ENCODE data around the gene RAD51B. TPM values are rescaled to one million over a fixed set of nuclear protein-coding genes. Genes with fewer than 3 reads are reported as not detected.

The RAD51B gene
- total and polyA plus RNA-seq, 9 of the 15 experiments (the other 6 are each of a cell fraction or from before 2014, with no cell fraction given): 8.5 to 17.3 (median 11.3) TPM

DNA sequence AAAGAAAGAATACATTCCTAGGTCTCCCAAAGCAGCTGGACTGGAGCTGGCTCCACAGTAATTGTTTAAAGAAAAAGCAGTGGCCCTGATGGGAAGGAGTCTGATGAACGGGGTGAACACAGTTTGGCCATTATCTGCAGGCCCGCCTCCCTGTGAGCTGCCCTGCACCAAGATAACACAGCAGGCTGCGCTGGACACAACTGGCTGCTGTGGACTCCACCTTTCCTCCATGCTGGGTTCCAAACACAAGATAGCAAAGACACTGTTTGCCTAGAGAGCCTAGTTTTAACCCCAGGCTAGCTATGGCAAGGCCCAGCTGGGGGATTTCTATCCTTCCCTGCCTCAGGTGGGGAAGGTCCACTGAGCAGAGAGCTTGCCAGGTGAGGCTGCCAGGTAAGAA lies 938.7 kb downstream of the RAD51B start (continued):
- no peak for TF ChIP-seq CEBPG (CRISPR knock-in tag; IDR thresholded peaks at IDR 0.05)
- no peak for TF ChIP-seq CEBPG (tag; conservative IDR thresholded peaks at IDR 0.05 in 1 of 2, IDR thresholded peaks at IDR 0.05 in 1 of 2)
- peak; percentile 47; the same call in 1 of the 2 replicates for TF ChIP-seq NCOR1 (IDR thresholded peaks at IDR 0.05)
- no peak for TF ChIP-seq HOMEZ (CRISPR knock-in tag; IDR thresholded peaks at IDR 0.05)
- no peak; the same call in 1 of the 2 replicates for TF ChIP-seq MTA3 (IDR thresholded peaks at IDR 0.05; ENCODE audit: borderline replicate concordance)
- TF ChIP-seq, protein P1, sequence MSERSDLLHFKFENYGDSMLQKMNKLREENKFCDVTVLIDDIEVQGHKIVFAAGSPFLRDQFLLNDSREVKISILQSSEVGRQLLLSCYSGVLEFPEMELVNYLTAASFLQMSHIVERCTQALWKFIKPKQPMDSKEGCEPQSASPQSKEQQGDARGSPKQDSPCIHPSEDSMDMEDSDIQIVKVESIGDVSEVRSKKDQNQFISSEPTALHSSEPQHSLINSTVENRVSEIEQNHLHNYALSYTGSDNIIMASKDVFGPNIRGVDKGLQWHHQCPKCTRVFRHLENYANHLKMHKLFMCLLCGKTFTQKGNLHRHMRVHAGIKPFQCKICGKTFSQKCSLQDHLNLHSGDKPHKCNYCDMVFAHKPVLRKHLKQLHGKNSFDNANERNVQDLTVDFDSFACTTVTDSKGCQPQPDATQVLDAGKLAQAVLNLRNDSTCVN (CRISPR knock-in tag; IDR thresholded peaks at IDR 0.05): no peak

GRCh38 chr14:68759017-68759560 lies 939.5 kb downstream of the RAD51B start:
- no peaks in the 10 kb centered on the region for H3K9me1 ChIP-seq (ENCODE audit: control insufficient read depth, insufficient read depth, low read length)
- ChIA-PET POLR2A (interaction anchor here (1.5 kb wide), 1 partner anchor 9 kb away, joined by 5 read pairs; no protein-coding TSS in a partner anchor), CTCF (ENCODE audit: low intra/inter-chr PET ratio) (no interaction called here)
- WGBS (ENCODE audit: insufficient coverage, low coverage, missing lambda C conversion rate): 31% methylated on average over 8 of the region's 8 CpGs
- H3K27me3 ChIP-seq (ENCODE audit: control insufficient read depth in 2 of 2, insufficient read depth in 2 of 2, low read length in 2 of 2): no peaks in the 10 kb centered on the region
- ATAC-seq (peak; percentile 18), DNase-seq (ENCODE audit: extremely low read depth in 1 of 4, low spot score in 3 of 4) (peak in 2 of 4 experiments; percentile 26 to 62), FAIRE-seq (peak; percentile 54)
- no peak overlapping the region for H3K4me3 ChIP-seq
- in situ Hi-C loops (cut with MboI) (loop anchor here (5.0 kb wide), 1 partner anchor 37 kb away; no protein-coding TSS in a partner anchor), intact Hi-C loops (cut with micrococcal nuclease) (loop anchor here (5.0 kb wide), 1 partner anchor 42 kb away; no protein-coding TSS in a partner anchor)
- no peaks in the 10 kb centered on the region for H3K79me2 ChIP-seq (ENCODE audit: control insufficient read depth, insufficient read depth, low read length)
- no peaks in the 10 kb centered on the region for H3K9me3 ChIP-seq (replicated peaks; ENCODE audit: control insufficient read depth, insufficient read depth, low read depth, low read length)
- peak overlapping the region; percentile 74 for H3K4me2 ChIP-seq (ENCODE audit: insufficient read depth, low read length)
- no TSS peak for BruUV-seq (replicated peaks)
- peaks cover 38 to 71% of the 10 kb centered on the region in 2 experiments for H3K4me1 ChIP-seq (replicated peaks in 1 of 2; ENCODE audit: control insufficient read depth in 2 of 2, insufficient read depth in 2 of 2, low read length in 2 of 2)
- peak overlapping the region; percentile 78; the same call in 2 of the 3 replicates for H3K27ac ChIP-seq (ENCODE audit: extremely low read depth, low read depth, low read length)
- peak overlapping the region; percentile 59 to 78; a peak in 3 of 4 replicates for H3K9ac ChIP-seq (ENCODE audit: insufficient read depth in 1 of 2, low read depth in 2 of 2, low read length in 2 of 2)
- H2AFZ ChIP-seq (ENCODE audit: low read depth, low read length): peak overlapping the region; percentile 91
- no peaks in the 10 kb centered on the region for H4K20me1 ChIP-seq (replicated peaks; ENCODE audit: control insufficient read depth, insufficient read depth, low read length)
- no peaks in the 10 kb centered on the region for H3K36me3 ChIP-seq (ENCODE audit: control insufficient read depth, insufficient read depth, low read length)
- TF ChIP-seq TRIM28 (IDR thresholded peaks at IDR 0.05) (no peak), OTX1 (CRISPR knock-in tag; IDR thresholded peaks at IDR 0.05) (no peak), FOS (IDR thresholded peaks at IDR 0.05; ENCODE audit: extremely low read depth, insufficient read length) (no peak), RBM34 (IDR thresholded peaks at IDR 0.05; ENCODE audit: borderline replicate concordance, insufficient read depth, low read length) (no peak)
- TF ChIP-seq, protein P2, sequence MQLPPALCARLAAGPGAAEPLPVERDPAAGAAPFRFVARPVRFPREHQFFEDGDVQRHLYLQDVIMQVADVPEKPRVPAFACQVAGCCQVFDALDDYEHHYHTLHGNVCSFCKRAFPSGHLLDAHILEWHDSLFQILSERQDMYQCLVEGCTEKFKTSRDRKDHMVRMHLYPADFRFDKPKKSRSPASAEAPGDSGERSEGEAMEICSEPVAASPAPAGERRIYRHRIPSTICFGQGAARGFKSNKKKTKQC (CRISPR knock-in tag; IDR thresholded peaks at IDR 0.05): no peak
- TF ChIP-seq, protein P3, sequence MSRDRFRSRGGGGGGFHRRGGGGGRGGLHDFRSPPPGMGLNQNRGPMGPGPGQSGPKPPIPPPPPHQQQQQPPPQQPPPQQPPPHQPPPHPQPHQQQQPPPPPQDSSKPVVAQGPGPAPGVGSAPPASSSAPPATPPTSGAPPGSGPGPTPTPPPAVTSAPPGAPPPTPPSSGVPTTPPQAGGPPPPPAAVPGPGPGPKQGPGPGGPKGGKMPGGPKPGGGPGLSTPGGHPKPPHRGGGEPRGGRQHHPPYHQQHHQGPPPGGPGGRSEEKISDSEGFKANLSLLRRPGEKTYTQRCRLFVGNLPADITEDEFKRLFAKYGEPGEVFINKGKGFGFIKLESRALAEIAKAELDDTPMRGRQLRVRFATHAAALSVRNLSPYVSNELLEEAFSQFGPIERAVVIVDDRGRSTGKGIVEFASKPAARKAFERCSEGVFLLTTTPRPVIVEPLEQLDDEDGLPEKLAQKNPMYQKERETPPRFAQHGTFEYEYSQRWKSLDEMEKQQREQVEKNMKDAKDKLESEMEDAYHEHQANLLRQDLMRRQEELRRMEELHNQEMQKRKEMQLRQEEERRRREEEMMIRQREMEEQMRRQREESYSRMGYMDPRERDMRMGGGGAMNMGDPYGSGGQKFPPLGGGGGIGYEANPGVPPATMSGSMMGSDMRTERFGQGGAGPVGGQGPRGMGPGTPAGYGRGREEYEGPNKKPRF (IDR thresholded peaks at IDR 0.05; ENCODE audit: low read depth, low read length): no peak
- TF ChIP-seq, protein P4, sequence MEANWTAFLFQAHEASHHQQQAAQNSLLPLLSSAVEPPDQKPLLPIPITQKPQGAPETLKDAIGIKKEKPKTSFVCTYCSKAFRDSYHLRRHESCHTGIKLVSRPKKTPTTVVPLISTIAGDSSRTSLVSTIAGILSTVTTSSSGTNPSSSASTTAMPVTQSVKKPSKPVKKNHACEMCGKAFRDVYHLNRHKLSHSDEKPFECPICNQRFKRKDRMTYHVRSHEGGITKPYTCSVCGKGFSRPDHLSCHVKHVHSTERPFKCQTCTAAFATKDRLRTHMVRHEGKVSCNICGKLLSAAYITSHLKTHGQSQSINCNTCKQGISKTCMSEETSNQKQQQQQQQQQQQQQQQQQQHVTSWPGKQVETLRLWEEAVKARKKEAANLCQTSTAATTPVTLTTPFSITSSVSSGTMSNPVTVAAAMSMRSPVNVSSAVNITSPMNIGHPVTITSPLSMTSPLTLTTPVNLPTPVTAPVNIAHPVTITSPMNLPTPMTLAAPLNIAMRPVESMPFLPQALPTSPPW (CRISPR knock-in tag; IDR thresholded peaks at IDR 0.05): no peak; the same call in 1 of the 2 replicates

Measured in K562 (cell line).